Measurements from ENCODE around the gene PGP. TPM values are rescaled to one million over a fixed set of nuclear protein-coding genes. Genes with fewer than 3 reads are reported as not detected.

Gene PGP
- total RNA-seq, 1 experiment from 2014 or later, result 32.6 TPM

DNA sequence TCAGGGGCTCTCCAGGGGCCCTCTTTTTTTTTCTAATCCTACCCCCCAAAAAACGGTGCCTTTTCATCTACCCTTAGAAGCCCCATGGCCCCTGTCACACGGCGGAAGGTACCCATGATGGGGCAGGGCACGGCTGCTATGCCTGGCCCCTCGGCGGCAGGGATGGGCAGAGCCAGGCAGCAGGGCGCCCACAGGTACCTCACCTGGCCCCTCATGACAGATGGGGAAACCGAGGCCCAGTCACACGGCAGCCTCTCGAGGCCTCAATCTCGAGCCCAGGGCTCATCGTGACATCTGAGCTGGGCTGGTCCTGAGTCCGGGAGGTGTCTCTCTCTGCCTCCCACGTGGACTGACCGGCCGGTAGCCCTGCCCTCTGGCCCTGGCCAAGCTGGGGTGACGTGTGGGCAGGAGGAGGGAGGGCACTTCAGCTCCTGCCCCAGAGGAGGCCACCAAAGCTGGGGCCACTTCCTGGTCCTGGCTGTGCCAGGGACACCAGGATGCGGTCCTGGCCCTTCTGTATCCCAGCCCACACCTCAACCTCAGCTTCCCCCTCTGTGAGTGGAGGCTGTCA, 47.5 kb downstream of the PGP start:
- no peaks in the 10 kb centered on the region for H3K9me2 ChIP-seq (ENCODE audit: insufficient read depth)
- no peak overlapping the region for H3K4me3 ChIP-seq (replicated peaks in 1 of 2; ENCODE audit: low read depth in 1 of 2, low read length in 2 of 2)
- H3K4me2 ChIP-seq (ENCODE audit: low read length), result no peak overlapping the region
- TF ChIP-seq, protein P1, sequence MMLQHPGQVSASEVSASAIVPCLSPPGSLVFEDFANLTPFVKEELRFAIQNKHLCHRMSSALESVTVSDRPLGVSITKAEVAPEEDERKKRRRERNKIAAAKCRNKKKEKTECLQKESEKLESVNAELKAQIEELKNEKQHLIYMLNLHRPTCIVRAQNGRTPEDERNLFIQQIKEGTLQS (IDR thresholded peaks at IDR 0.05), result no peak
- TF ChIP-seq EGR1 (IDR thresholded peaks at IDR 0.05; ENCODE audit: low read depth) (no peak), ZNF274 (IDR thresholded peaks at IDR 0.05; ENCODE audit: low read depth, low read length) (no peak), POLR2AphosphoS5 (IDR thresholded peaks at IDR 0.05; ENCODE audit: low read depth, low read length) (no peak), CEBPB (IDR thresholded peaks at IDR 0.05; ENCODE audit: low read depth) (no peak), POLR2A (IDR thresholded peaks at IDR 0.05; ENCODE audit: borderline replicate concordance, extremely low read depth, insufficient read depth, insufficient read length) (no peak), CBX3 (IDR thresholded peaks at IDR 0.05; ENCODE audit: low read depth) (no peak), RAD21 (IDR thresholded peaks at IDR 0.05; ENCODE audit: low read depth) (no peak), ZFX (IDR thresholded peaks at IDR 0.05) (no peak), SRF (IDR thresholded peaks at IDR 0.05; ENCODE audit: low read depth) (no peak), JUND (IDR thresholded peaks at IDR 0.05) (no peak), TCF7L2 (IDR thresholded peaks at IDR 0.05; ENCODE audit: borderline replicate concordance, extremely low read depth, insufficient read depth, insufficient read length) (no peak), SIN3A (IDR thresholded peaks at IDR 0.05; ENCODE audit: low read depth) (no peak), YY1 (IDR thresholded peaks at IDR 0.05; ENCODE audit: extremely low read depth, insufficient replicate concordance, low read depth, low read length) (no peak)
- TF ChIP-seq, protein P2, sequence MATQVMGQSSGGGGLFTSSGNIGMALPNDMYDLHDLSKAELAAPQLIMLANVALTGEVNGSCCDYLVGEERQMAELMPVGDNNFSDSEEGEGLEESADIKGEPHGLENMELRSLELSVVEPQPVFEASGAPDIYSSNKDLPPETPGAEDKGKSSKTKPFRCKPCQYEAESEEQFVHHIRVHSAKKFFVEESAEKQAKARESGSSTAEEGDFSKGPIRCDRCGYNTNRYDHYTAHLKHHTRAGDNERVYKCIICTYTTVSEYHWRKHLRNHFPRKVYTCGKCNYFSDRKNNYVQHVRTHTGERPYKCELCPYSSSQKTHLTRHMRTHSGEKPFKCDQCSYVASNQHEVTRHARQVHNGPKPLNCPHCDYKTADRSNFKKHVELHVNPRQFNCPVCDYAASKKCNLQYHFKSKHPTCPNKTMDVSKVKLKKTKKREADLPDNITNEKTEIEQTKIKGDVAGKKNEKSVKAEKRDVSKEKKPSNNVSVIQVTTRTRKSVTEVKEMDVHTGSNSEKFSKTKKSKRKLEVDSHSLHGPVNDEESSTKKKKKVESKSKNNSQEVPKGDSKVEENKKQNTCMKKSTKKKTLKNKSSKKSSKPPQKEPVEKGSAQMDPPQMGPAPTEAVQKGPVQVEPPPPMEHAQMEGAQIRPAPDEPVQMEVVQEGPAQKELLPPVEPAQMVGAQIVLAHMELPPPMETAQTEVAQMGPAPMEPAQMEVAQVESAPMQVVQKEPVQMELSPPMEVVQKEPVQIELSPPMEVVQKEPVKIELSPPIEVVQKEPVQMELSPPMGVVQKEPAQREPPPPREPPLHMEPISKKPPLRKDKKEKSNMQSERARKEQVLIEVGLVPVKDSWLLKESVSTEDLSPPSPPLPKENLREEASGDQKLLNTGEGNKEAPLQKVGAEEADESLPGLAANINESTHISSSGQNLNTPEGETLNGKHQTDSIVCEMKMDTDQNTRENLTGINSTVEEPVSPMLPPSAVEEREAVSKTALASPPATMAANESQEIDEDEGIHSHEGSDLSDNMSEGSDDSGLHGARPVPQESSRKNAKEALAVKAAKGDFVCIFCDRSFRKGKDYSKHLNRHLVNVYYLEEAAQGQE (IDR thresholded peaks at IDR 0.05; ENCODE audit: low read depth), result no peak
- TF ChIP-seq, protein P3, sequence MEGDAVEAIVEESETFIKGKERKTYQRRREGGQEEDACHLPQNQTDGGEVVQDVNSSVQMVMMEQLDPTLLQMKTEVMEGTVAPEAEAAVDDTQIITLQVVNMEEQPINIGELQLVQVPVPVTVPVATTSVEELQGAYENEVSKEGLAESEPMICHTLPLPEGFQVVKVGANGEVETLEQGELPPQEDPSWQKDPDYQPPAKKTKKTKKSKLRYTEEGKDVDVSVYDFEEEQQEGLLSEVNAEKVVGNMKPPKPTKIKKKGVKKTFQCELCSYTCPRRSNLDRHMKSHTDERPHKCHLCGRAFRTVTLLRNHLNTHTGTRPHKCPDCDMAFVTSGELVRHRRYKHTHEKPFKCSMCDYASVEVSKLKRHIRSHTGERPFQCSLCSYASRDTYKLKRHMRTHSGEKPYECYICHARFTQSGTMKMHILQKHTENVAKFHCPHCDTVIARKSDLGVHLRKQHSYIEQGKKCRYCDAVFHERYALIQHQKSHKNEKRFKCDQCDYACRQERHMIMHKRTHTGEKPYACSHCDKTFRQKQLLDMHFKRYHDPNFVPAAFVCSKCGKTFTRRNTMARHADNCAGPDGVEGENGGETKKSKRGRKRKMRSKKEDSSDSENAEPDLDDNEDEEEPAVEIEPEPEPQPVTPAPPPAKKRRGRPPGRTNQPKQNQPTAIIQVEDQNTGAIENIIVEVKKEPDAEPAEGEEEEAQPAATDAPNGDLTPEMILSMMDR (IDR thresholded peaks at IDR 0.05 in 2 of 3, conservative IDR thresholded peaks at IDR 0.05 in 1 of 3; ENCODE audit: borderline replicate concordance in 1 of 3, insufficient read depth in 1 of 3, low read depth in 2 of 3, low read length in 2 of 3), result no peak
- TF ChIP-seq, protein P4, sequence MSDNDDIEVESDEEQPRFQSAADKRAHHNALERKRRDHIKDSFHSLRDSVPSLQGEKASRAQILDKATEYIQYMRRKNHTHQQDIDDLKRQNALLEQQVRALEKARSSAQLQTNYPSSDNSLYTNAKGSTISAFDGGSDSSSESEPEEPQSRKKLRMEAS (IDR thresholded peaks at IDR 0.05), result no peak
- no peak overlapping the region for H2AFZ ChIP-seq (ENCODE audit: low read depth, low read length, poor library complexity, severe bottlenecking)
- ChIA-PET POLR2A (interaction anchor here (2.7 kb wide), 1 partner anchor 12 kb away, joined by 14 read pairs; the partner anchor contains the start of gene TRAF7), CTCF (no interaction called here), RAD21 (ENCODE audit: low non-redundant PET in 1 of 2, low total read pairs in 2 of 2, uncharacterized antibody in 2 of 2, unreplicated experiment in 2 of 2) (interaction anchor here in 1 of 2 experiments (0.5 kb wide), 1 partner anchor 56 kb away, joined by 3 read pairs; no protein-coding TSS in a partner anchor)
- intact Hi-C loops (cut with micrococcal nuclease), result no loop called here
- peaks cover 14 to 19% of the 10 kb centered on the region in 2 experiments for H3K4me1 ChIP-seq (ENCODE audit: control insufficient read depth in 1 of 2, insufficient read depth in 2 of 2, low read length in 2 of 2)
- H3K9me3 ChIP-seq (ENCODE audit: control insufficient read depth in 1 of 2, insufficient read depth in 1 of 2, low read depth in 1 of 2, low read length in 2 of 2), result no peaks in the 10 kb centered on the region
- H3K27me3 ChIP-seq (ENCODE audit: insufficient read depth, low read length), result no peaks in the 10 kb centered on the region
- H3K79me2 ChIP-seq (ENCODE audit: insufficient read depth, low read length), result peaks cover 56% of the 10 kb centered on the region
- BruUV-seq (replicated peaks), result no TSS peak
- DNase-seq (ENCODE audit: low read depth, low spot score) (no peak), ATAC-seq (no peak)
- no peak overlapping the region for H3K9ac ChIP-seq (ENCODE audit: low read length)
- peaks cover 7 to 37% of the 10 kb centered on the region in 2 experiments; a peak in 3 of 4 replicates for H3K36me3 ChIP-seq (ENCODE audit: control insufficient read depth in 1 of 2, insufficient read depth in 2 of 2, low read length in 2 of 2)
- H4K20me1 ChIP-seq (ENCODE audit: insufficient read depth), result no peaks in the 10 kb centered on the region
- no peak overlapping the region; the same call in 1 of the 2 replicates for H3K27ac ChIP-seq (ENCODE audit: low read depth, low read length)
